ENCODE measurements around the gene TBC1D1.

The TBC1D1 gene, protein sequence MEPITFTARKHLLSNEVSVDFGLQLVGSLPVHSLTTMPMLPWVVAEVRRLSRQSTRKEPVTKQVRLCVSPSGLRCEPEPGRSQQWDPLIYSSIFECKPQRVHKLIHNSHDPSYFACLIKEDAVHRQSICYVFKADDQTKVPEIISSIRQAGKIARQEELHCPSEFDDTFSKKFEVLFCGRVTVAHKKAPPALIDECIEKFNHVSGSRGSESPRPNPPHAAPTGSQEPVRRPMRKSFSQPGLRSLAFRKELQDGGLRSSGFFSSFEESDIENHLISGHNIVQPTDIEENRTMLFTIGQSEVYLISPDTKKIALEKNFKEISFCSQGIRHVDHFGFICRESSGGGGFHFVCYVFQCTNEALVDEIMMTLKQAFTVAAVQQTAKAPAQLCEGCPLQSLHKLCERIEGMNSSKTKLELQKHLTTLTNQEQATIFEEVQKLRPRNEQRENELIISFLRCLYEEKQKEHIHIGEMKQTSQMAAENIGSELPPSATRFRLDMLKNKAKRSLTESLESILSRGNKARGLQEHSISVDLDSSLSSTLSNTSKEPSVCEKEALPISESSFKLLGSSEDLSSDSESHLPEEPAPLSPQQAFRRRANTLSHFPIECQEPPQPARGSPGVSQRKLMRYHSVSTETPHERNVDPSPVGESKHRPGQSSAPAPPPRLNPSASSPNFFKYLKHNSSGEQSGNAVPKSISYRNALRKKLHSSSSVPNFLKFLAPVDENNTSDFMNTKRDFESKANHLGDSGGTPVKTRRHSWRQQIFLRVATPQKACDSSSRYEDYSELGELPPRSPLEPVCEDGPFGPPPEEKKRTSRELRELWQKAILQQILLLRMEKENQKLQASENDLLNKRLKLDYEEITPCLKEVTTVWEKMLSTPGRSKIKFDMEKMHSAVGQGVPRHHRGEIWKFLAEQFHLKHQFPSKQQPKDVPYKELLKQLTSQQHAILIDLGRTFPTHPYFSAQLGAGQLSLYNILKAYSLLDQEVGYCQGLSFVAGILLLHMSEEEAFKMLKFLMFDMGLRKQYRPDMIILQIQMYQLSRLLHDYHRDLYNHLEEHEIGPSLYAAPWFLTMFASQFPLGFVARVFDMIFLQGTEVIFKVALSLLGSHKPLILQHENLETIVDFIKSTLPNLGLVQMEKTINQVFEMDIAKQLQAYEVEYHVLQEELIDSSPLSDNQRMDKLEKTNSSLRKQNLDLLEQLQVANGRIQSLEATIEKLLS (N-terminal part only)

DNA sequence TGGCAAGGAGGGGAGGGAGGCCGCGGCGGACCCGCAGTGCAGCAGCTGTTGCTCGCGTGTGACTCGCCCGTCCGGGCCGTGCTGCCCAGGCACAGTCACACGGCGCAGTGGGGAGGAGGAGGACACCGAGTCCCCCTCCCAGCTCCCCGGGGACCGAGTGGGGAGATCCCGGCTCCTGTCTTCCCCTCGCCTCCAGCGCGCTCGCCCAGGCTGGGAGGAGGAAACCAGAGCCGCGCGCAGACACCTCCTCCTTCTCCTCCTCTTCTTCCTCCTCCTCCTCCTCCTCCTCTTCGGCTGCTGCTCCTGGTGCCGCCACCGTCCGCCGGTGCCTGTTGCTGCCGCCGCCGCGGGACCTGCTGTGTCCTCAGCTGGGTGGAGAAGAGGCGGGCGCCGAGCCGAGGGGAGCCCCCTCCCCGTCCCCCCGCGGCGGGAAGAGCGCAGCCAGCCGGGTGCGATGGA is at the start of gene TBC1D1:
TSS of gene TBC1D1 (plus strand) at position 284 of the 459 bp plus-strand sequence. CDS start 11,012 bp downstream, outside the sequence.
- Mint-ChIP-seq H3K27me3 (peaks cover 25% of the 10 kb centered on the region), H3K4me3 (peak within 1 kb of the TSS; percentile 88), H3K27ac (peak within 1 kb of the TSS; percentile 92), H3K4me1 (peaks cover 58% of the 10 kb centered on the region), H3K36me3 (peaks cover 17% of the 10 kb centered on the region), H3K9me3 (no peaks in the 10 kb centered on the region)
- CTCF ChIA-PET, result interaction anchor here (3.0 kb wide), 1 partner anchor 86 kb away, joined by 9 read pairs; no protein-coding TSS in a partner anchor
- peak; percentile 65 for DNase-seq

- no peaks in the 10 kb centered on the region for H3K27me3 Mint-ChIP-seq
- CTCF ChIA-PET, result no interaction called here
- H3K36me3 Mint-ChIP-seq, result peaks cover 55% of the 10 kb centered on the region
- H3K4me3 Mint-ChIP-seq, result no peak overlapping the region
- H3K9me3 Mint-ChIP-seq, result no peaks in the 10 kb centered on the region
- no peak for DNase-seq
- H3K27ac Mint-ChIP-seq, result no peak overlapping the region
- H3K4me1 Mint-ChIP-seq, result no peaks in the 10 kb centered on the region
Measured at GRCh38 chr4:37844204-37844603, 46.7 kb upstream of the TBC1D1 start.

DNA sequence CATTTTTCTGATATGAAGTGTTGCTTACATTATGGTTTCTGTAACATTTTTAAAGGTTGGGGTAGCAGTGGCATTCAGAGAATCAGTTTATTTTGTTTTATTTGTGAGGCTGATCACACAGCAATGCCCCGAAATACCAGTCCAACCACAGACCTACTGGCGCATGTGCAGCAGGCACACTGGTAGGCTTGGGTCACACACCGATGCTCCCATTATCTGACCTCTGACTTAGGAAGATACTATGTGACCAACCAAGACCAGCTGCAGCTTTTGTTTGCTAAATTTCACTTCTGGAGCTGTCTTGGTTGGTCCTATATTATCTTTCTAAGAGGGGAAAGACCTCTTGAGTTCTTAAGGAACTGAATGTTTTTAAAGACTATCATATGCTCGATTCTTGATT is 45.7 kb upstream of the TBC1D1 start:
- H3K9me3 Mint-ChIP-seq, result no peaks in the 10 kb centered on the region
- no peaks in the 10 kb centered on the region for H3K4me1 Mint-ChIP-seq
- DNase-seq, result no peak
- no peak overlapping the region for H3K4me3 Mint-ChIP-seq
- no peak overlapping the region for H3K27ac Mint-ChIP-seq
- H3K36me3 Mint-ChIP-seq, result peaks cover 53% of the 10 kb centered on the region
- CTCF ChIA-PET, result interaction anchor here (0.6 kb wide), 1 partner anchor 34 kb away, joined by 3 read pairs; no protein-coding TSS in a partner anchor
- no peaks in the 10 kb centered on the region for H3K27me3 Mint-ChIP-seq

DNA sequence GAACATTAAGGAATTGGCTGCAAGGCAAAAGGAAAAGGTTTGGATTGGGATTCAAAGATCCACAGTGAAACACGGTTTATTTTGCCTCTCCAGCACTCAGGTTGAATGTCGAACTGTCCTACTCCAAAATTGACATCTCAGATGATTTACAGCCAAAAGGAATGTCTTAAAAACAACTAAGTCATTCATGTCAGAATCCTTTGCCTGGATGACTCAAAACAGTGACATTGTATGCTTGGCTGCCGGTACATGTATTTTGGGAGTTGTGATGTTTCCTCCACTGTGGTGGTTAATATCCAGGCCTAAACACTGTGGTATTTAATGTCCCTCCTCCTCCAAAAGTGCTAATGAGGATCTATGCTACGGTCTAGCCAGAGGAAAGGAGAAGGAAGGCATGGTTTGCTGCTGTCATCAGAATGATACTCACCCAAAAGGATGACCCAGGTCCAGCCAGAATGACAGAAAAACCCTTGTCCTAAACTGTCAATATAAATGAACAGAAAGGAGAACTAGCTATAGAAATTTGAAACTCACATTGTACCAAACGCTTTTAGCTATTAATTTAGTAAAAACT is 43.5 kb upstream of the TBC1D1 start:
- peaks cover 51% of the 10 kb centered on the region for H3K36me3 Mint-ChIP-seq
- H3K4me3 Mint-ChIP-seq, result no peak overlapping the region
- CTCF ChIA-PET, result interaction anchor here (0.5 kb wide), 1 partner anchor 827 kb away, joined by 3 read pairs; no protein-coding TSS in a partner anchor
- no peak overlapping the region for H3K27ac Mint-ChIP-seq
- DNase-seq, result no peak
- no peaks in the 10 kb centered on the region for H3K27me3 Mint-ChIP-seq
- H3K9me3 Mint-ChIP-seq, result no peaks in the 10 kb centered on the region
- no peaks in the 10 kb centered on the region for H3K4me1 Mint-ChIP-seq

GRCh38 chr4:37852376-37852775 is 38.5 kb upstream of the TBC1D1 start:
- CTCF ChIA-PET, result no interaction called here
- Mint-ChIP-seq H3K36me3 (peaks cover 40% of the 10 kb centered on the region), H3K9me3 (no peaks in the 10 kb centered on the region), H3K27me3 (no peaks in the 10 kb centered on the region), H3K4me3 (no peak overlapping the region), H3K4me1 (no peaks in the 10 kb centered on the region), H3K27ac (no peak overlapping the region)
- DNase-seq, result no peak

- Mint-ChIP-seq H3K36me3 (peaks cover 29% of the 10 kb centered on the region), H3K27me3 (no peaks in the 10 kb centered on the region), H3K4me1 (no peaks in the 10 kb centered on the region), H3K4me3 (no peak overlapping the region), H3K9me3 (no peaks in the 10 kb centered on the region), H3K27ac (no peak overlapping the region)
- DNase-seq, result no peak
- CTCF ChIA-PET, result interaction anchor here (1.5 kb wide), 1 partner anchor 119 kb away, joined by 3 read pairs; no protein-coding TSS in a partner anchor
Measured at GRCh38 chr4:37858112-37858511, 32.8 kb upstream of the TBC1D1 start.

GRCh38 chr4:37858872-37859271 is 32.0 kb upstream of the TBC1D1 start:
- Mint-ChIP-seq H3K9me3 (no peaks in the 10 kb centered on the region), H3K4me1 (no peaks in the 10 kb centered on the region), H3K36me3 (peaks cover 26% of the 10 kb centered on the region), H3K27me3 (no peaks in the 10 kb centered on the region), H3K4me3 (no peak overlapping the region), H3K27ac (no peak overlapping the region)
- CTCF ChIA-PET, result no interaction called here
- DNase-seq, result no peak

GRCh38 chr4:37860266-37860665 is 30.6 kb upstream of the TBC1D1 start:
- Mint-ChIP-seq H3K4me1 (no peaks in the 10 kb centered on the region), H3K36me3 (peaks cover 25% of the 10 kb centered on the region), H3K27ac (no peak overlapping the region), H3K27me3 (no peaks in the 10 kb centered on the region), H3K9me3 (no peaks in the 10 kb centered on the region), H3K4me3 (no peak overlapping the region)
- no peak for DNase-seq
- CTCF ChIA-PET, result no interaction called here

DNA sequence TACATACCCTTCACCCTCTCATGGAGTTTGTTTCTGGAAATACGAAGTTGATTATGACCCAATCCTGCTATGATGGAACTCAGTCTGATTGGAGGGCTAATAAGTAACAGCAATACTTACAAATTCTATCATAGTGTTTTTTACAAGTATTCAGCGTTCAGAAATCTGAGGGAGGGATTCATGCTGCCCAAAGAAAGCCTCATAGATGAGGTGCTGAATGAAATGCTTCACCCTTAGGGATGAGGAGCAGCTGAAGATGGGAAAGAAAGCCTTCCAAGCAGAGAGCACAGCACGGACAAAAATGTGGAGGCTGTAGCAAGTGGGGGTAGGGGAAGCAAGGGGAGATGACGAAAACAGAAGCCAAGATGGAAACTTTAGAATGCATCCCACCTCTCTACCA is 27.9 kb upstream of the TBC1D1 start:
- peaks cover 34% of the 10 kb centered on the region for H3K36me3 Mint-ChIP-seq
- H3K27ac Mint-ChIP-seq, result no peak overlapping the region
- CTCF ChIA-PET, result no interaction called here
- no peaks in the 10 kb centered on the region for H3K9me3 Mint-ChIP-seq
- no peaks in the 10 kb centered on the region for H3K27me3 Mint-ChIP-seq
- DNase-seq, result no peak
- no peaks in the 10 kb centered on the region for H3K4me1 Mint-ChIP-seq
- no peak overlapping the region for H3K4me3 Mint-ChIP-seq

DNA sequence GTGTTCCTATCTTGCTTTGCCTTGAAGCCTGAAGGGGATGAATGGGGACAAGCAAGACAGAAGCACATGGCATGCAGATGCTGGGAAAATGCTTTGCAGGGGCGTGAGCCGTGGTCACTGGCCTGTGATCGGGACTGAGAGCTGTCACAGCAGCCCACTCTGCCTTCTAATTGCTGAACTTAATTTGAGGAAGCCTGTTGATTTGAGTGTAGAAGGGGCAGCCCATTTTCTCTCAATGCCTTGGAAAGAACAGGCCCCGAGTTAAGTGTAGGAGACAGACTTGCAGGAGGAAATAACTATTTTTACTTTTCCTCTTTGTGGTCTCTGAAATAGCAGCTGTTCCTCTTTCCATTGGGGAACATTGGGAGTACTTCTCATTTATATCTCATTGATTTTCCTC is 26.1 kb upstream of the TBC1D1 start:
- H3K27ac Mint-ChIP-seq, result no peak overlapping the region
- H3K27me3 Mint-ChIP-seq, result no peaks in the 10 kb centered on the region
- no peaks in the 10 kb centered on the region for H3K4me1 Mint-ChIP-seq
- CTCF ChIA-PET, result no interaction called here
- H3K9me3 Mint-ChIP-seq, result no peaks in the 10 kb centered on the region
- DNase-seq, result no peak
- no peak overlapping the region for H3K4me3 Mint-ChIP-seq
- H3K36me3 Mint-ChIP-seq, result peaks cover 45% of the 10 kb centered on the region

GRCh38 chr4:37865450-37865849 is 25.4 kb upstream of the TBC1D1 start:
- no peak overlapping the region for H3K4me3 Mint-ChIP-seq
- no peaks in the 10 kb centered on the region for H3K27me3 Mint-ChIP-seq
- H3K27ac Mint-ChIP-seq, result no peak overlapping the region
- no peak for DNase-seq
- H3K4me1 Mint-ChIP-seq, result no peaks in the 10 kb centered on the region
- no peaks in the 10 kb centered on the region for H3K9me3 Mint-ChIP-seq
- peaks cover 44% of the 10 kb centered on the region for H3K36me3 Mint-ChIP-seq
- CTCF ChIA-PET, result no interaction called here

GRCh38 chr4:37867102-37867501 is 23.8 kb upstream of the TBC1D1 start:
- Mint-ChIP-seq H3K4me1 (peaks cover 9% of the 10 kb centered on the region), H3K4me3 (no peak overlapping the region), H3K27ac (no peak overlapping the region), H3K9me3 (no peaks in the 10 kb centered on the region), H3K36me3 (peaks cover 39% of the 10 kb centered on the region), H3K27me3 (no peaks in the 10 kb centered on the region)
- CTCF ChIA-PET, result no interaction called here
- DNase-seq, result no peak

- Mint-ChIP-seq H3K27ac (no peak overlapping the region), H3K27me3 (no peaks in the 10 kb centered on the region), H3K4me1 (peaks cover 20% of the 10 kb centered on the region), H3K4me3 (no peak overlapping the region), H3K9me3 (no peaks in the 10 kb centered on the region), H3K36me3 (peaks cover 35% of the 10 kb centered on the region)
- DNase-seq, result no peak
- CTCF ChIA-PET, result no interaction called here
Measured at GRCh38 chr4:37868238-37868637, 22.6 kb upstream of the TBC1D1 start.

Measured in activated naive CD4-positive, alpha-beta T cell treated with anti-CD3 and anti-CD28 coated beads, Interleukin-2, amount 10 ng/mL, durations not matched to agents 7 days and 5 days (primary cell).